HCT116 (cell line): Measurements from ENCODE around the gene ASPG. TPM values are rescaled to one million over a fixed set of nuclear protein-coding genes. Genes with fewer than 3 reads are reported as not detected.
A peak's percentile ranks its signal among the peaks of the same experiment; 100 is the strongest.

Experiments used
- ATAC-seq: fragments of 200-7000 bp; cut with Tn5 transposase; 2 replicates; pipeline ENCODE4 v1.9.1; 2020; ENCODE audit warnings: mild to moderate bottlenecking, moderate library complexity
- BruUV-seq: library from RNA; stranded (reverse); fragments of 400-500 nt; replicated peaks from 2 replicates; lab custom pipeline; 2021; lab: Mats Ljungman, UMichigan
- CTCF ChIA-PET: fragments of 300-600 bp; sonication (Branson Sonifier 250); formaldehyde crosslinking; loops from one replicate; lab custom pipeline; 2021; ENCODE audit warnings: antibody characterized with exemption; lab: Charles Lee
- POLR2A ChIA-PET: fragments of 300-600, 350-600 bp; sonication (Branson Sonifier 250); formaldehyde crosslinking; loops from one replicate; lab custom pipeline; 2021; ENCODE audit warnings: antibody characterized with exemption; lab: Charles Lee
- RAD21 ChIA-PET, 2 experiments: fragments of 300-600 bp; sonication (Branson Sonifier 250); formaldehyde crosslinking; loops; one replicate each; lab custom pipeline; 2023; ENCODE audit warnings: low total read pairs in 2 of 2; ENCODE audit not compliant: uncharacterized antibody in 2 of 2, unreplicated experiment in 2 of 2, low non-redundant PET in 1 of 2; lab: Charles Lee
- DNase-seq: peaks from one replicate; pipeline ENCODE4 v3.0.0-alpha.2; 2010; ENCODE audit warnings: low read depth, low spot score
- H2AFZ ChIP-seq: fragments of 200-600 bp; shearing (Covaris generic), sonication (generic); 2 replicates; pipeline ENCODE4 v1.6.1; 2017; ENCODE audit warnings: low read depth, mixed run types, mixed read lengths, antibody characterized with exemption, low read length; ENCODE audit not compliant: poor library complexity, severe bottlenecking
- H3K27ac ChIP-seq: 2 replicates; pipeline ENCODE4 v1.5.1; 2012; ENCODE audit warnings: low read depth, low read length
- H3K27me3 ChIP-seq: fragments of 200-600 bp; sonication (generic); 2 replicates; pipeline ENCODE4 v1.6.1; 2016; ENCODE audit warnings: mixed run types, low read length, mixed read lengths; ENCODE audit not compliant: insufficient read depth
- H3K36me3 ChIP-seq, 2 experiments: fragments of 200-500 bp in 1 of 2; fragments of 200-600 bp in 1 of 2; sonication (Bioruptor generic) in 1 of 2; sonication (generic) in 1 of 2; 2 replicates each; pipeline versions ENCODE4 v1.5.1 to v1.6.1; 2014 to 2016; ENCODE audit warnings: low read length in 2 of 2, inconsistent platforms in 1 of 2, mixed read lengths in 1 of 2, mixed run types in 1 of 2; ENCODE audit not compliant: insufficient read depth in 2 of 2, control insufficient read depth in 1 of 2
- H3K4me1 ChIP-seq, 2 experiments: fragments of 200-600 bp in 1 of 2; sonication (generic) in 1 of 2; 2 replicates each; pipeline versions ENCODE4 v1.5.1 to v1.6.1; 2012 to 2017; ENCODE audit warnings: low read length in 2 of 2, inconsistent platforms in 1 of 2, mild to moderate bottlenecking in 1 of 2, mixed read lengths in 1 of 2, mixed run types in 1 of 2, moderate library complexity in 1 of 2; ENCODE audit not compliant: insufficient read depth in 2 of 2, control insufficient read depth in 1 of 2
- H3K4me2 ChIP-seq: fragments of 200-600 bp; sonication (generic); 2 replicates; pipeline ENCODE4 v1.6.1; 2017; ENCODE audit warnings: mixed run types, low read length, mixed read lengths
- H3K4me3 ChIP-seq, 2 experiments: fragments of 200-600 bp in 1 of 2; sonication (generic) in 1 of 2; replicated peaks in 1 of 2; 2 replicates each; pipeline ENCODE4 v1.5.1; 2011 to 2016; ENCODE audit warnings: low read length in 2 of 2, control low read depth in 1 of 2, low read depth in 1 of 2, mild to moderate bottlenecking in 1 of 2, mixed read lengths in 1 of 2, mixed run types in 1 of 2
- H3K79me2 ChIP-seq: fragments of 200-600 bp; sonication (generic); 2 replicates; pipeline ENCODE4 v1.6.1; 2017; ENCODE audit warnings: mild to moderate bottlenecking, mixed run types, low read length, moderate library complexity, mixed read lengths; ENCODE audit not compliant: insufficient read depth
- H3K9ac ChIP-seq: fragments of 200-600 bp; sonication (generic); 2 replicates; pipeline ENCODE4 v1.6.1; 2016; ENCODE audit warnings: low read length, mixed read lengths
- H3K9me2 ChIP-seq: fragments of 200-600 bp; sonication (generic), shearing (Covaris generic); 2 replicates; pipeline ENCODE4 v1.6.1; 2017; ENCODE audit warnings: mixed run types, mild to moderate bottlenecking, moderate library complexity; ENCODE audit not compliant: insufficient read depth
- H3K9me3 ChIP-seq, 2 experiments: fragments of 200-500 bp in 1 of 2; fragments of 200-600 bp in 1 of 2; sonication (Bioruptor generic) in 1 of 2; sonication (generic) in 1 of 2; 2 replicates each; pipeline ENCODE4 v1.6.1; 2014 to 2017; ENCODE audit warnings: low read length in 2 of 2, mixed read lengths in 2 of 2, inconsistent platforms in 1 of 2, low read depth in 1 of 2, mild to moderate bottlenecking in 1 of 2, mixed run types in 1 of 2, moderate library complexity in 1 of 2; ENCODE audit not compliant: control insufficient read depth in 1 of 2, insufficient read depth in 1 of 2
- H4K20me1 ChIP-seq: fragments of 200-600 bp; sonication (generic), shearing (Covaris generic); 2 replicates; pipeline ENCODE4 v1.6.1; 2017; ENCODE audit warnings: mixed run types, mild to moderate bottlenecking, moderate library complexity; ENCODE audit not compliant: insufficient read depth
- ATF3 ChIP-seq: IDR thresholded peaks from 2 replicates; pipeline ENCODE4 v1.6.1; 2012
- CBX3 ChIP-seq: IDR thresholded peaks from 2 replicates; pipeline ENCODE4 v1.6.1; 2012; ENCODE audit warnings: low read depth
- CEBPB ChIP-seq: IDR thresholded peaks from 2 replicates; pipeline ENCODE4 v1.6.1; 2012; ENCODE audit warnings: low read depth
- ELF1 ChIP-seq: IDR thresholded peaks from 2 replicates; pipeline ENCODE4 v1.6.1; 2012; ENCODE audit warnings: low read depth, borderline replicate concordance
- EZH2phosphoT487 ChIP-seq: fragments of 200-600 bp; IDR thresholded peaks from 2 replicates; pipeline ENCODE4 v1.6.1; 2018; ENCODE audit warnings: antibody characterized with exemption, borderline replicate concordance
- FOSL1 ChIP-seq: IDR thresholded peaks from 2 replicates; pipeline ENCODE4 v1.6.1; 2012; ENCODE audit warnings: low read depth
- MAX ChIP-seq: IDR thresholded peaks from 2 replicates; pipeline ENCODE4 v1.6.1; 2012
- POLR2AphosphoS5 ChIP-seq: IDR thresholded peaks from 2 replicates; pipeline ENCODE4 v1.6.1; 2011; ENCODE audit warnings: mild to moderate bottlenecking, low read depth, low read length, moderate library complexity
- RAD21 ChIP-seq: IDR thresholded peaks from 2 replicates; pipeline ENCODE4 v1.6.1; 2012; ENCODE audit warnings: low read depth, mild to moderate bottlenecking
- SP1 ChIP-seq: IDR thresholded peaks from 2 replicates; pipeline ENCODE4 v1.6.1; 2012; ENCODE audit warnings: low read depth
- TCF7L2 ChIP-seq: IDR thresholded peaks from 2 replicates; pipeline ENCODE4 v1.7.0; 2011; ENCODE audit warnings: borderline replicate concordance, inconsistent platforms; ENCODE audit not compliant: insufficient read depth, insufficient read length; ENCODE audit errors: extremely low read depth
- YY1 ChIP-seq: IDR thresholded peaks from 2 replicates; pipeline ENCODE4 v1.6.1; 2011; ENCODE audit warnings: low read length, low read depth, moderate library complexity, mild to moderate bottlenecking; ENCODE audit not compliant: insufficient replicate concordance; ENCODE audit errors: extremely low read depth
- ZFX ChIP-seq: fragments of 450-650 bp; IDR thresholded peaks from 2 replicates; pipeline ENCODE4 v1.6.1; 2017
- intact Hi-C: fragments of 100-400 bp; cut with micrococcal nuclease; formaldehyde crosslinking; loops from 2 replicates; pipeline ENCODE4 v1.10.0; 2022
- total RNA-seq: library from RNA; stranded (reverse); gene quantifications from one replicate; pipeline ENCODE4 v1.2.1, GENCODE V29; 2021; ENCODE audit not compliant: unreplicated experiment
- TF ChIP-seq, protein P1 (sequence below): IDR thresholded peaks from 2 replicates; pipeline ENCODE4 v1.6.1; 2011; ENCODE audit warnings: mild to moderate bottlenecking, low read length, moderate library complexity; ENCODE audit not compliant: insufficient replicate concordance; ENCODE audit errors: extremely low read depth

The ASPG gene
- total RNA-seq, 1 experiment from 2014 or later = not detected

DNA sequence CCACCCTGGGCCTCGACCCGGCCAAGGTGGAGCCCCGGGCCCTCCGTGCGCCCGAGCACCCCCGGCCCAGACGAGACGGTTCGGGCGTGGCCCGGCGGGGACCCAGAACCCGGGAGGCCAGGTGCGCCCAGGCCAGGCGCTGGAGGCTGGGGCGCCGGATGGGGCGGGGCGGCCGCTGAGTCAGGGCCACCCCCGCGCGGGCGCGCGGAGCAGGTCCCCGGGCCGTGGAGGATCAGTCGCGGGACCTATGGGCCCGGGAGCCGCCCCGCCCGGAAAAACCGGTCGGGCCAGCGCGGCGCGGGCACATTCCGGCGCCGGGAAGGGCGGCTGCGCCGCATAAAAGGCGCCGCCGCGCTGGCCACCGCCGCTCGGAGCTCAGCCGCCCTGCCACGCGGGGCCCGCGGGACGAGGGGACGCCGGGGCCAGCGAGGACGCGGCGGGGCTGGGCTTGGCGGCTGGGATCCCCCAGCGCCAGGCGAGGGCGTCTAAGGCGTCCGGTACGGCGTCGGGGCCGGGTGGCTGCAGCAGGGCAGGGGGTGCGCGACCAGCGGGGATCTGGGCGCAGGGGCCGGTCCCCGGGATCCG is 31.3 kb downstream of the ASPG start:
- H3K9ac ChIP-seq = peak overlapping the region; percentile 82
- no peaks in the 10 kb centered on the region for H4K20me1 ChIP-seq
- no peaks in the 10 kb centered on the region for H3K27me3 ChIP-seq
- CTCF ChIA-PET = interaction anchor here (0.7 to 2.2 kb wide), 6 partner anchors 10 to 32 kb away, joined by 3 to 8 read pairs (median 3); no protein-coding TSS in a partner anchor
- no TSS peak for BruUV-seq
- H3K27ac ChIP-seq = peak overlapping the region; percentile 81
- no peaks in the 10 kb centered on the region for H3K9me2 ChIP-seq
- H3K4me1 ChIP-seq = peaks cover 24 to 58% of the 10 kb centered on the region in 2 experiments; a peak in 3 of 4 replicates
- no peaks in the 10 kb centered on the region for H3K36me3 ChIP-seq
- H3K4me2 ChIP-seq = peak overlapping the region; percentile 92
- RAD21 ChIA-PET = interaction anchor here in 1 of 2 experiments (0.6 kb wide), 4 partner anchors 36 to 863 kb away, joined by 5 to 7 read pairs (median 6); no protein-coding TSS in a partner anchor
- intact Hi-C loops = no loop called here
- POLR2A ChIA-PET = interaction anchor here (0.6 kb wide), 1 partner anchor 20 kb away, joined by 4 read pairs; no protein-coding TSS in a partner anchor
- peak; percentile 80 for ATAC-seq
- H3K4me3 ChIP-seq = peak overlapping the region; percentile 48 to 82
- no peaks in the 10 kb centered on the region for H3K9me3 ChIP-seq
- no peak overlapping the region for H2AFZ ChIP-seq
- TF ChIP-seq ATF3 = no peak
- TF ChIP-seq RAD21 = no peak
- TF ChIP-seq, protein P1, sequence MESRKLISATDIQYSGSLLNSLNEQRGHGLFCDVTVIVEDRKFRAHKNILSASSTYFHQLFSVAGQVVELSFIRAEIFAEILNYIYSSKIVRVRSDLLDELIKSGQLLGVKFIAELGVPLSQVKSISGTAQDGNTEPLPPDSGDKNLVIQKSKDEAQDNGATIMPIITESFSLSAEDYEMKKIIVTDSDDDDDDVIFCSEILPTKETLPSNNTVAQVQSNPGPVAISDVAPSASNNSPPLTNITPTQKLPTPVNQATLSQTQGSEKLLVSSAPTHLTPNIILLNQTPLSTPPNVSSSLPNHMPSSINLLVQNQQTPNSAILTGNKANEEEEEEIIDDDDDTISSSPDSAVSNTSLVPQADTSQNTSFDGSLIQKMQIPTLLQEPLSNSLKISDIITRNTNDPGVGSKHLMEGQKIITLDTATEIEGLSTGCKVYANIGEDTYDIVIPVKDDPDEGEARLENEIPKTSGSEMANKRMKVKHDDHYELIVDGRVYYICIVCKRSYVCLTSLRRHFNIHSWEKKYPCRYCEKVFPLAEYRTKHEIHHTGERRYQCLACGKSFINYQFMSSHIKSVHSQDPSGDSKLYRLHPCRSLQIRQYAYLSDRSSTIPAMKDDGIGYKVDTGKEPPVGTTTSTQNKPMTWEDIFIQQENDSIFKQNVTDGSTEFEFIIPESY = no peak
- TF ChIP-seq ELF1 = no peak
- no peak for TF ChIP-seq MAX
- TF ChIP-seq YY1 = peak; percentile 13
- peak; percentile 63; the same call in 1 of the 2 replicates for TF ChIP-seq ZFX
- TF ChIP-seq CEBPB = no peak
- TF ChIP-seq POLR2AphosphoS5 = peak; percentile 43
- TF ChIP-seq SP1 = no peak
- TF ChIP-seq EZH2phosphoT487 = no peak
- TF ChIP-seq FOSL1 = no peak
- TF ChIP-seq CBX3 = no peak
- peak; percentile 88 for TF ChIP-seq TCF7L2
- peak; percentile 38 for DNase-seq
- H3K79me2 ChIP-seq = no peaks in the 10 kb centered on the region
